Ectodermal cell (in vitro differentiated cells): ENCODE results near the gene DCBLD1.

Experiments
- H3K27ac ChIP-seq: 2 replicates; pipeline ENCODE4 v1.7.0; 2013; ENCODE audit warnings: mild to moderate bottlenecking, low read depth, low read length; ENCODE audit not compliant: insufficient read depth, poor library complexity, severe bottlenecking
- H3K27me3 ChIP-seq: 2 replicates; pipeline ENCODE4 v1.7.0; 2013; ENCODE audit warnings: mild to moderate bottlenecking, low read length; ENCODE audit not compliant: insufficient read depth, control insufficient read depth, poor library complexity, severe bottlenecking
- H3K36me3 ChIP-seq: one replicate; pipeline ENCODE4 v1.7.0; 2013; ENCODE audit warnings: low read length; ENCODE audit not compliant: control insufficient read depth, insufficient read depth
- H3K4me1 ChIP-seq: one replicate; pipeline ENCODE4 v1.7.0; 2013; ENCODE audit warnings: low read length; ENCODE audit not compliant: control insufficient read depth, insufficient read depth
- H3K4me3 ChIP-seq: 2 replicates; pipeline ENCODE4 v1.7.0; 2013; ENCODE audit warnings: low read depth, low read length, control low read depth; ENCODE audit not compliant: insufficient read depth
- H3K9me3 ChIP-seq: 2 replicates; pipeline ENCODE4 v1.7.0; 2013; ENCODE audit warnings: mild to moderate bottlenecking, low read length, moderate library complexity; ENCODE audit not compliant: control insufficient read depth
- WGBS, 2 experiments: methylation state at CpG; one replicate each; pipeline ENCODE4 v1.1.7; 2013; ENCODE audit warnings: missing lambda C conversion rate in 2 of 2; 5-methylcytosine and 5-hydroxymethylcytosine counted together

Gene DCBLD1

DNA sequence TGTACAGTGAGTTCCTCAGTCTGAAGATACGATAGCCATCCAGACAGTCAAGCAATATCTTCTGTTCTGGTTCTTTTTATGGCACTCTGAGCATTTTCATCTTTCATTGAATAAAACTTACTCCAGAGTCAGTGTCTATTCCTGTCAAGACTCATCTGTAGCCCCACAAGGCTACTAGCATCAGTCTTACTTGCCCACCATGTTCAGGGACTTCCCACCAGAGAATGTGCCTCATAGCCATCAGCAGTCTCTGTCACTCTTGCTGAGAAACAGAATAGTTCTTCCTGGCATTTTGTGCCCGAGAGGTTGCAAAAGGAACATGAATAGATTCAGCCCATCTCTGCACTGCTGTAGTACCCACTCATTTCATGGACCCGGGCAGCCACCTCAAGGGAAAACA, 12.7 kb upstream of the DCBLD1 start:
- no peaks in the 10 kb centered on the region for H3K27me3 ChIP-seq
- 93% methylated on average over 3 of the region's 3 CpGs for WGBS, 2 experiments
- H3K4me1 ChIP-seq: no peaks in the 10 kb centered on the region
- H3K36me3 ChIP-seq: no peaks in the 10 kb centered on the region
- no peaks in the 10 kb centered on the region for H3K9me3 ChIP-seq
- no peak overlapping the region for H3K27ac ChIP-seq
- no peak overlapping the region for H3K4me3 ChIP-seq

DNA sequence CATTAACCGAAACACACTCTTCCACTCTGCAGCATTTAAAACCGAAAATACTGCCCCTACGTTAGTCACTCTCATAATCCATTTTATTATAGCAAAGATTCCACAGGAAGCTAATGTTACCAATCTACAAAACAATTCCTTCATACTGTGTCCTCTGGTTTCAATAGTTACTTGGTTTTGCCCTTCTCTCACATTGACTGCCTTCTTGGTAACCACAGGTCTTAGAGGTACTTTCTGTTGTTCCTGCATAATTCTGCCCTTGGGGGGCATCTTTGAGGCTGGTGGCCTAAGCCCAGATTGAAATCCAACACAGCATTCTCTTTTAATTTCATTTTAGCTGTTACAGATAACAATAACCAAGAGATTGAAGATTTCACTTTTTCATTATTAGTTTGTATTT, 9.8 kb upstream of the DCBLD1 start:
- no peaks in the 10 kb centered on the region for H3K4me1 ChIP-seq
- no peaks in the 10 kb centered on the region for H3K9me3 ChIP-seq
- no peaks in the 10 kb centered on the region for H3K27me3 ChIP-seq
- WGBS, 2 experiments: 94 to 99% methylated on average over 3 of the region's 3 CpGs
- H3K27ac ChIP-seq: no peak overlapping the region
- H3K36me3 ChIP-seq: no peaks in the 10 kb centered on the region
- H3K4me3 ChIP-seq: no peak overlapping the region

- Histone ChIP-seq H3K27ac (no peak overlapping the region), H3K4me3 (no peak overlapping the region), H3K4me1 (no peaks in the 10 kb centered on the region), H3K27me3 (no peaks in the 10 kb centered on the region), H3K9me3 (no peaks in the 10 kb centered on the region), H3K36me3 (no peaks in the 10 kb centered on the region)
- 85 to 92% methylated on average over 1 of the region's 1 CpG for WGBS, 2 experiments
Observed at GRCh38 chr6:117473401-117473800, 9.1 kb upstream of the DCBLD1 start.

DNA sequence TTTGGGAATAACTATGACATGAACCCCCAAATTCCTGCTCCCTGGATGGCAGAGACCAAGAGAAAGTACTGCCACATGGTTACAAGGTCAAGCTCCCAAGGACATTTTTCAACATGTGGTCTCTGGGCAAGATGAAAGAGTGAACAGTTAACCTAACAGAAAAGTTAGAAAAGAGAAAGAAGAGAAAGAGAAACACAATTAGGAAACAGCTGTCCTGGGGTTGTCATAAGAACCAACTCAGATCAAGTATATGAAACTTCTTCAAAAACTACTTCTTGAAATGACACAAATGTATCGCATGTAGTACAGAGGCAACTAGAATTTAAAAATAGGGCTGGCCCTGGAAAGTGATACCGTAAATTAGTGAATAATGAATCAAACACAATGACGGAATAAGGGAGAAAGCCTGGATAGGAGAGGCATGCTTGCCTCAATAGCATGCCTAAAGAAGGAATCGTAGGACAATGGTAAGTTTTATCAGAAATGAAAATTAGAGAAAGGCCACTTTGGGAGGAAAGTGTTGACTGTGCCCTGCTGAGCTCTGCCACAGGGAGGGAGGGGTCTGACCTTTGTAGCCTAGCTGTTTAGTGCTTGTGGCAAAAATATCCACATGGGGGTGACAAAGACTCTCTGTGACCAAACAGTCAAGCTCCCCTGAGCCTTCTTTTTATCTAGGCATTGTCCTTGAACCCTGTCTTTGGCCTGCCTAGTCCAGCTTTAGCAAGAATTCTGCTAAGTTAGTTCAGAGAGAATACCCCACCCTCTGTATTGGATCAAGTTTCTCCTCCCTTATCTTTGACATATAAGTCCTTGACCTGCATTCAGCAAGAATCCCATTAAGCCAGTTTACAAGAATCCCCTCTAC, 4.3 kb upstream of the DCBLD1 start:
- Histone ChIP-seq H3K4me3 (no peak overlapping the region), H3K4me1 (no peaks in the 10 kb centered on the region), H3K27ac (no peak overlapping the region), H3K9me3 (no peaks in the 10 kb centered on the region), H3K36me3 (no peaks in the 10 kb centered on the region), H3K27me3 (peaks cover 25% of the 10 kb centered on the region)
- 85 to 88% methylated on average over 4 of the region's 4 CpGs for WGBS, 2 experiments

- no peaks in the 10 kb centered on the region for H3K4me1 ChIP-seq
- no peak overlapping the region for H3K4me3 ChIP-seq
- H3K9me3 ChIP-seq: no peaks in the 10 kb centered on the region
- peaks cover 31% of the 10 kb centered on the region for H3K27me3 ChIP-seq
- no peaks in the 10 kb centered on the region for H3K36me3 ChIP-seq
- WGBS, 2 experiments: 90 to 93% methylated on average over 6 of the region's 6 CpGs
- no peak overlapping the region for H3K27ac ChIP-seq
Observed at GRCh38 chr6:117478853-117479231, 3.6 kb upstream of the DCBLD1 start.

GRCh38 chr6:117480651-117481050, 1.8 kb upstream of the DCBLD1 start:
- peaks cover 36% of the 10 kb centered on the region for H3K27me3 ChIP-seq
- H3K9me3 ChIP-seq: no peaks in the 10 kb centered on the region
- WGBS, 2 experiments: 94 to 95% methylated on average over 3 of the region's 3 CpGs
- no peak overlapping the region for H3K4me3 ChIP-seq
- H3K27ac ChIP-seq: no peak overlapping the region
- no peaks in the 10 kb centered on the region for H3K36me3 ChIP-seq
- no peaks in the 10 kb centered on the region for H3K4me1 ChIP-seq

GRCh38 chr6:117481278-117481925, 1.1 kb upstream of the DCBLD1 start:
- WGBS, 2 experiments: 81% methylated on average over 22 of the region's 22 CpGs

DNA sequence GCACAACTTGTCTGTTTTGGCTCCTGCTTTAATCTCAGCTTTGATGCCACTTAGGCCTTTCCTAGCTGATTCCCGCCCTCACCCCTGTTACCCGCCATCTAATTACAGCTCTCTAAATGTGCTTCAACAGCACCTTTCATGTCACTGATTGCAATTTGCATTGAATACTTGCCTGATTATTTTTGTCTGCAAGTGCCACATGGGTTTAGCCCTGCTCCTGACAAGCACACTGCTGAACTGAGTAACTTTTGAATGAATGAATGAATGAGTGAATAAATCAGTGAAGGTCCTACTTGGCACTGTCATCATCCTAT, 591 bp upstream of the DCBLD1 start:
- 70 to 75% methylated on average over 2 of the region's 2 CpGs for WGBS, 2 experiments
- no peak overlapping the region for H3K27ac ChIP-seq

More at GRCh38 chr6:117481278-117481925, 1.1 kb upstream of the DCBLD1 start:
- Histone ChIP-seq H3K27ac (no peak overlapping the region), H3K4me1 (no peaks in the 10 kb centered on the region), H3K36me3 (no peaks in the 10 kb centered on the region), H3K27me3 (peaks cover 36% of the 10 kb centered on the region), H3K9me3 (no peaks in the 10 kb centered on the region), H3K4me3 (no peak overlapping the region)

DNA sequence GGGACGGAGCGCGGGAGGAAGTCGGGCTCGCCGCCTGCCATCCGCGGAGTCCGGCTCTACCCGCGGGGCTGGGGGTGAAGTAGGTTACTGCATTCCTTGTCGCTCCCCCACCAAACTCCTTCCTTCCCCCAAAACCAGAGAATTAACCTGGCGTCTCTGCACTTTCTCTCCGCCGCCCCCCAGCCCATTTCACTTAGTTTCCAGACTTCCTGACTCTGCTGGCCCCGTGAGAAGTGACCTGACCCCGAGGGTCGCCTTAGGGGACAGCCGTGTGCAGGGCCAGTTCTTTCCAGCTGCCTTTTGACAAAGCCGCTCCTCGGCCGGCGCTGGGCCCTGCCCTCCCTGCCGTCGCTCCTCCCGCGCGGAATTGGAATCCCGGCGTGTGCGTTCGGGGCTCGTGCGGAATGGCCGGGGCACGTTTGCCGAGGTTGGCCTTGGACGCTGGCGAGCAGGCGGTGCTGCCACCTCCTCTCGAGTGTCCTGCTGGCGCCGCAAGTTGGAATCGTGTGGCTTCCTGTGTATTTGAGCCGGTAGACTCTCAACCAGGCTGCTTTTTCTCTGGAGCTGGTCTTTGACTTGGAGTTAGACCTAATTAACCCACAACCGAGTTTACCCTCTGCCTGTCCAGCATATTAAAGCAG, 650 bp downstream of the DCBLD1 start:
- Histone ChIP-seq H3K4me3 (peak overlapping the region; percentile 60), H3K27me3 (peaks cover 36% of the 10 kb centered on the region), H3K9me3 (no peaks in the 10 kb centered on the region), H3K27ac (peak overlapping the region; percentile 57), H3K4me1 (no peaks in the 10 kb centered on the region), H3K36me3 (no peaks in the 10 kb centered on the region)
- 0% methylated on average over 46 of the region's 46 CpGs for WGBS, 2 experiments

More for the DNA sequence above, 591 bp upstream of the DCBLD1 start:
- H3K9me3 ChIP-seq: no peaks in the 10 kb centered on the region
- H3K4me1 ChIP-seq: no peaks in the 10 kb centered on the region
- peaks cover 36% of the 10 kb centered on the region for H3K27me3 ChIP-seq
- H3K4me3 ChIP-seq: peak overlapping the region; percentile 60
- no peaks in the 10 kb centered on the region for H3K36me3 ChIP-seq

- H3K9me3 ChIP-seq: no peaks in the 10 kb centered on the region
- H3K4me3 ChIP-seq: peak overlapping the region; percentile 60
- no peak overlapping the region for H3K27ac ChIP-seq
- no peaks in the 10 kb centered on the region for H3K36me3 ChIP-seq
- 2 to 6% methylated on average over 6 of the region's 7 CpGs for WGBS, 2 experiments
- peaks cover 36% of the 10 kb centered on the region for H3K27me3 ChIP-seq
- no peaks in the 10 kb centered on the region for H3K4me1 ChIP-seq
Observed at GRCh38 chr6:117483645-117484016, 1.2 kb downstream of the DCBLD1 start.
